GM12865 (cell line): Measurements from ENCODE around the gene HOMER3.

Source experiments
- DNase-seq: peaks from one replicate; pipeline ENCODE4 v3.0.0; 2010; ENCODE audit warnings: low read depth
- H3K4me3 ChIP-seq: 2 replicates; pipeline ENCODE4 v1.5.1; 2011; ENCODE audit warnings: mild to moderate bottlenecking, low read depth, low read length, control low read depth
- TF ChIP-seq, protein P1 (sequence below): IDR thresholded peaks from 2 replicates; pipeline ENCODE4 v1.5.1; 2011; ENCODE audit warnings: low read length, control low read depth, low read depth, inconsistent platforms; ENCODE audit not compliant: insufficient read depth; ENCODE audit errors: missing control alignments

Gene HOMER3

DNA sequence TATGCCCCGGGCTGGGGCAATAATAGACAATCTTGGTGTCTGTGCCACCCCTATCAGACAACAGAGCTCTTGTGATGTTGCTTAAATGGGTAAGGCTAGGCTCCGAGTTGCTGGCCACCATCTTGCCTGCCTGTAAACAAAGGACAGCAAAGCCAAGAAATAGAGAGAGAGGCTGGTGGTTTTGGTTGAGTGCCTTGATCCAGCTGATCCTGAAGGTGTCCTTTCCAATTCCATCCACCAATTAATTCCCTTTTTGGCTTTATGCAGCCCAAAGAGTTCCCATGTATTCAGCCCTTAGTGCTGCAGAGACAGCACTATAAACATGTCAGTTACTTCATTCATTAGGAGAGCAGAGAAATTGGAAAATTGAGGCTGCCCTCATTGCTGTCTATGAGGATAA is 41.7 kb upstream of the HOMER3 start:
- no peak for DNase-seq
- TF ChIP-seq, protein P1, sequence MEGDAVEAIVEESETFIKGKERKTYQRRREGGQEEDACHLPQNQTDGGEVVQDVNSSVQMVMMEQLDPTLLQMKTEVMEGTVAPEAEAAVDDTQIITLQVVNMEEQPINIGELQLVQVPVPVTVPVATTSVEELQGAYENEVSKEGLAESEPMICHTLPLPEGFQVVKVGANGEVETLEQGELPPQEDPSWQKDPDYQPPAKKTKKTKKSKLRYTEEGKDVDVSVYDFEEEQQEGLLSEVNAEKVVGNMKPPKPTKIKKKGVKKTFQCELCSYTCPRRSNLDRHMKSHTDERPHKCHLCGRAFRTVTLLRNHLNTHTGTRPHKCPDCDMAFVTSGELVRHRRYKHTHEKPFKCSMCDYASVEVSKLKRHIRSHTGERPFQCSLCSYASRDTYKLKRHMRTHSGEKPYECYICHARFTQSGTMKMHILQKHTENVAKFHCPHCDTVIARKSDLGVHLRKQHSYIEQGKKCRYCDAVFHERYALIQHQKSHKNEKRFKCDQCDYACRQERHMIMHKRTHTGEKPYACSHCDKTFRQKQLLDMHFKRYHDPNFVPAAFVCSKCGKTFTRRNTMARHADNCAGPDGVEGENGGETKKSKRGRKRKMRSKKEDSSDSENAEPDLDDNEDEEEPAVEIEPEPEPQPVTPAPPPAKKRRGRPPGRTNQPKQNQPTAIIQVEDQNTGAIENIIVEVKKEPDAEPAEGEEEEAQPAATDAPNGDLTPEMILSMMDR: no peak
- H3K4me3 ChIP-seq: no peak overlapping the region

DNA sequence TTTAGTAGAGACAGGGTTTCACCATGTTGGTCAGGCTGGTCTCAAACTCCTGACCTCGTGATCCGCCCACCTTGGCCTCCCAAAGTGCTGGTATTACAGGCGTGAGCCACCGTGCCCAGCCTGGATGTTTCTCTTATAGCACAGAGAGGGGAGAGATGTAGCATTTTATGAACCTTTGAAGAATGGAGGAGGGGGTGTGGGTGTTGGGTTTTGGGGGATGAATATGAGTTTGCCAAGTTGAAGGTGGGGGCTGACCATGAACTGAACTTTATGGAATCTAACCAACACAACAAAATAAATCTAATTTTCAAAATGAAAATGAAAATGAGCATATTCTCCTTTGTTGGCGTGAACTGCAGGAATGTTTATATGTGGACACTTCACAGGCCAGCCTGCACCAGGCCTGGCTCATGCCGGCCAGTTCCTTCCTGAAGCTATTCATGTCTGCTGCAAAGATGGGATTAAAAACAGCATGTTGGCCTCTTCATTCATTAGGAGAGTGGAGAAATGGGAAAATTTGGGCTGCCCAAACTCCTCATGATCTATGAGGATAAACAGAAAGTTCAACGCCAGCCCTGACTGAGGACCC is 39.5 kb upstream of the HOMER3 start:
- TF ChIP-seq, protein P1: no peak
- DNase-seq: no peak
- no peak overlapping the region for H3K4me3 ChIP-seq

DNA sequence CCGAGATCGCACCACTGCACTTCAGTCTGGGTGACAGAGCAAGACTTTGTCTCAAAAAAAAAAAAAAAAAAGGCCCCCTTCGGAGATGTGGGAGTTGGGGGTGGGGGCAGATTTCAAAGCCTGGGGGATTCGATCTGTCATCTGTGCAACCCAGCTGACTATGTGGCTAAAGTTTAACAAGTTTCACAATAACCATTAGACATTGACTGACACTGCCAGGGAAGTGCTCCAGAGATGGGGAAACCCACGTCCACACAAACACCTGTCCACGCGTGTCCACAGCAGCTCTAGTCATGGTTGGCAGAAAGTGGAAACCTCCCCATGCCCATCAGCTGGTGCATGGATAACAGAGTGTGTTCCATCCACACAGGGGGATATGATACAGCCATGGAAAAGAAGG is 37.6 kb upstream of the HOMER3 start:
- TF ChIP-seq, protein P1: no peak
- DNase-seq: no peak
- no peak overlapping the region for H3K4me3 ChIP-seq

DNA sequence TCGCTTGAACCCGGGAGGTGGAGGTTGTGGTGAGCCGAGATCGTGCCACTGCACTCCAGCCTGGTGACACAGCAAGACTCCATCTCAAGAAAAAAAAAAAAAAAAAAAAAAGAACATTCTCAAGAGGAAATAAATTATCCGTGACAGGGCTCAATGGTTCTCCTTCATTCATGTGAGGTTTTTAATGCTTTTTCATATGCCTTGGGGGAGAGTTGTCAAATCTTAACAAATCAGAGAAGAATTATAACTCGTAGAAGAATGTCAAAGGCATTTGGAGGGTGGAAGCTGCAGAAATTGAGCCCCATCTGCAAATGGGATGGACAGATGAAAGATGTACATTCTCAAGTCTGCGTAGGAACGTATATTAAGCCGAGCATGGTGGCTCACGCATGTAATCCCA is 34.9 kb upstream of the HOMER3 start:
- DNase-seq: no peak
- H3K4me3 ChIP-seq: no peak overlapping the region
- TF ChIP-seq, protein P1: no peak

DNA sequence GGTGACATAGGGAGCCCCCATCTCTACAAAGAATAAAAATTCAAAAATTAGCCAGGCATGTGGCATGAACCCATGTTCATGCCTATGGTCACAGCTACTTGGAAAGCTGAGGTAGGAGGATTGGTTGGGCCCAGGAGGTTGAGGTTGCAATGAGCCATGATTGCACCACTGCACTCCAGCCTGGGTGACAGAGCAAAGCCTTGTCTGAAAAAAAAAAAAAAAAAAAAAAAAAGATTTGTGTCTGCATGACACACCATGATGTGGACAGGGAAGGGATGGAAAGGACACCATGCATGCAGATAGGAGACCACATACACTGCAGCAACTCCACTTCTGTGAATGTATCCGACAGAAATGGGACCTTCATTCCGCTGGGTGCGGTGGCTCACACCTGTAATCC is 34.0 kb upstream of the HOMER3 start:
- DNase-seq: no peak
- TF ChIP-seq, protein P1: no peak
- no peak overlapping the region for H3K4me3 ChIP-seq

DNA sequence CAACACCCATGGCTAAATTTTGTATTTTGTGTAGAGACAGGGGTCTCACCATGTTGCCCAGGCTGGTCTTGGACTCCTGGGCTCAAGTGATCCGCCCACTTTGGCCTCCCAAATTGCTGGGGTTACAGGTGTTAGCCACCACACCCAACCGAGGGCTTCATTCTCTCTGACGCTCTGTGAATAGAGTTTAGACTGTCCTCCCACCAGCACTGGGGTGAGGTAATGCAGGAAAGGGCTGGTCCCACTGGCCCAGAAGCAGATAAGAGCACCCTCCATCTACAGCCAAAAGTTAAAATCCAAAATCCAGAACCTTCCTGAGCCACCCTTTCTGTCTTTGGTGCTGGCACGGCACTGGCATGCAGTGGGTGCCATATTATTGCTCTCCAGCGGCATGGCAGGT is 31.8 kb upstream of the HOMER3 start:
- TF ChIP-seq, protein P1: no peak
- no peak overlapping the region for H3K4me3 ChIP-seq
- DNase-seq: no peak

DNA sequence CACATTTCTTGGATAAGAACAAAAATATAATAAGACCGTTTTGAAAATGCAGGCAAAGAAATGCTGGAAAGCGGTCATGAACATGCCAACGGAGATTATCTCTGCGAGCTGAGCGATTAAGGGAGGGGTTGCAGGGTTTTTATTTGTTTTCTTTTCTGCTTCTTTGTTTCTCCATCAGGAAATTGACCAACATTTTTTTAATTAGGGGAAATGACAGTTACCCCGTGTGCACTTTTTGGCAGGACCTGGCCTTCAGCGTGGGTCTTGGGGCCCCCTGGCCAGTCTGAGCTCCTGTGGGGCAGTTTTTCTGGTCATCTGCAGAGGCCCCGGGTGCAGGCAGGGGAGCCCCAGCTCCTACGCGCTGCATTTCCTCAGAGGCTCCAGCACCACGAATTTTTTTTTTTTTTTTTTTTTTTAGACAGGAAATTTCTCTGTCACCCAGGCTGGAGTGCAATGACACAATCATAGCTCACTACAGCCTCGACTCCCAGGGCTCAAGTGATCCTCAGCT is 31.3 kb upstream of the HOMER3 start:
- DNase-seq: no peak

More for the DNA sequence above, 31.3 kb upstream of the HOMER3 start:
- TF ChIP-seq, protein P1: no peak
- no peak overlapping the region for H3K4me3 ChIP-seq
